GM19324 (cell line): ENCODE results near the gene BPIFB3.
"Not testable (repeated sequence)": the region's sequence is repeated elsewhere in the genome, so short reads cannot be mapped to it uniquely, and the experiment has no call there.

Source experiments
- ATAC-seq: cut with Tn5 transposase; IDR thresholded peaks from one replicate; pipeline ENCODE4 v1.9.1; 2021; ENCODE audit warnings: mild to moderate bottlenecking, moderate library complexity; ENCODE audit not compliant: unreplicated experiment, low FRiP score

The BPIFB3 gene

GRCh38 chr20:33027769-33028751 lies 25.6 kb upstream of the BPIFB3 start:
- ATAC-seq: no peak

- no peak for ATAC-seq
These were observed 24.8 kb upstream of the BPIFB3 start for GRCh38 chr20:33028875-33029274.

GRCh38 chr20:33030076-33030475 lies 23.6 kb upstream of the BPIFB3 start:
- no peak for ATAC-seq

GRCh38 chr20:33030569-33030968 lies 23.1 kb upstream of the BPIFB3 start:
- no peak for ATAC-seq

- ATAC-seq: no peak
These were observed 22.2 kb upstream of the BPIFB3 start, which contains the start of gene BPIFB6 for GRCh38 chr20:33031531-33031930. TSS of gene BPIFB6 (plus strand) at chr20:33031648. CDS start at chr20:33031648, 0 bp downstream.

- no peak for ATAC-seq
These were observed 21.1 kb upstream of the BPIFB3 start for GRCh38 chr20:33032555-33032954.

GRCh38 chr20:33033381-33033780 lies 20.3 kb upstream of the BPIFB3 start:
- ATAC-seq: no peak

GRCh38 chr20:33034115-33034514 lies 19.6 kb upstream of the BPIFB3 start:
- no peak for ATAC-seq

- ATAC-seq: no peak
These were observed 18.7 kb upstream of the BPIFB3 start for GRCh38 chr20:33034901-33035492.

GRCh38 chr20:33037456-33037855 lies 16.2 kb upstream of the BPIFB3 start:
- ATAC-seq: no peak

GRCh38 chr20:33038243-33038642 lies 15.5 kb upstream of the BPIFB3 start:
- no peak for ATAC-seq

GRCh38 chr20:33042430-33042829 lies 11.3 kb upstream of the BPIFB3 start:
- no peak for ATAC-seq

- ATAC-seq: no peak
These were observed 10.5 kb upstream of the BPIFB3 start for GRCh38 chr20:33042983-33043730.

GRCh38 chr20:33043731-33044181 lies 9.9 kb upstream of the BPIFB3 start:
- ATAC-seq: no peak

GRCh38 chr20:33045129-33045721 lies 8.5 kb upstream of the BPIFB3 start:
- ATAC-seq: not testable (repeated sequence)

GRCh38 chr20:33046412-33046811 lies 7.3 kb upstream of the BPIFB3 start:
- ATAC-seq: no peak

- no peak for ATAC-seq
These were observed 2.4 kb upstream of the BPIFB3 start for GRCh38 chr20:33051333-33051732.

- ATAC-seq: no peak
These were observed 678 bp downstream of the BPIFB3 start for GRCh38 chr20:33054381-33054780.

- no peak for ATAC-seq
These were observed 1.1 kb downstream of the BPIFB3 start for GRCh38 chr20:33054791-33055190.

GRCh38 chr20:33059136-33059535 lies 5.4 kb downstream of the BPIFB3 start:
- no peak for ATAC-seq
